Vagina (tissue), 2 donors: Measurements from ENCODE around the gene SERPINB12.

Source experiments
- CTCF ChIP-seq, 3 experiments: fragments of 450-650 bp in 2 of 3; fragments of 200-600 bp in 1 of 3; sonication (generic) in 1 of 3; IDR thresholded peaks; one replicate each; pipeline ENCODE4 v1.5.1; 2017 to 2019; ENCODE audit warnings: antibody characterized with exemption in 3 of 3, mild to moderate bottlenecking in 2 of 3, moderate library complexity in 2 of 3
- POLR2A ChIP-seq, 2 donors: fragments of 450-650 bp; IDR thresholded peaks; one replicate each; pipeline ENCODE4 v1.6.1; 2017; ENCODE audit warnings: antibody characterized with exemption in 2 of 2, mild to moderate bottlenecking in 2 of 2, moderate library complexity in 2 of 2
- POLR2AphosphoS5 ChIP-seq, 2 donors: sonication (generic); formaldehyde crosslinking; IDR thresholded peaks; one replicate each; pipeline ENCODE4 v1.9.0; 2017; ENCODE audit warnings: antibody characterized with exemption in 2 of 2, mild to moderate bottlenecking in 2 of 2, low read depth in 1 of 2; ENCODE audit not compliant: insufficient read depth in 1 of 2

DNA sequence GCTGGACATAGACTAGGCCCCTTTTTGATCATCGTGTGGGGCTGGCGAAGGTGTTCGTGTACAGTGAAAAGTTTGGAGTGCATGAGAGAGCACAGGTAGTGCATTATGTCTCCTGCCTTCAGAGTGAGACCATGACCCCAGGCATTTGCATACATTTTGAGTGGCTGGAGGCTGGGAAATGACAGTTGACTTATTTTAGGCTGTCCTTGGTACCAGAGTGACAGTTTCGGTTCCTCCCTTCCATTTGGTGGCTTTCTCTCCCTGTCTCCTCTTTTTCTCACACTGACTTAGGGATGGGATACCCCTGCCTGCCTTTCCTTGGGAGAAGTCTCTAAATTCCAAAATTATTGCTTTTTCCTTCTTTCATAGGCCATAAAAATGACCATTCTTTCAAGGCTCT, 20.1 kb downstream of the SERPINB12 start:
- TF ChIP-seq CTCF (IDR thresholded peaks at IDR 0.05) (no peak), POLR2AphosphoS5 (IDR thresholded peaks at IDR 0.05; ENCODE audit: insufficient read depth in 1 of 2, low read depth in 1 of 2) (no peak), POLR2A (IDR thresholded peaks at IDR 0.05) (no peak)
